HepG2 (cell line): ENCODE results near the gene IRF2. TPM values are rescaled to one million over a fixed set of nuclear protein-coding genes. Genes with fewer than 3 reads are reported as not detected.

Experiments used
- CC2D1A ChIP-seq: sonication (generic); formaldehyde crosslinking; IDR thresholded peaks from 2 replicates; pipeline ENCODE4 v1.8.1; 2023; ENCODE audit warnings: mild to moderate bottlenecking, missing genetic modification reagents
- HHEX ChIP-seq: IDR thresholded peaks from 2 replicates; pipeline ENCODE4 v1.6.1; 2016; ENCODE audit warnings: control low read depth
- MAFF ChIP-seq: IDR thresholded peaks from 2 replicates; pipeline ENCODE4 v1.6.1; 2011; ENCODE audit warnings: low read depth, low read length, improper control_type of control experiment
- POGZ ChIP-seq: sonication (generic); formaldehyde crosslinking; IDR thresholded peaks from 2 replicates; pipeline ENCODE4 v1.4.0; 2020; ENCODE audit warnings: mild to moderate bottlenecking, missing genetic modification reagents
- RBM22 ChIP-seq: fragments of 200-400 bp; formaldehyde crosslinking; optimal IDR thresholded peaks from 2 replicates; pipeline ENCODE3; 2017; ENCODE audit warnings: mild to moderate bottlenecking, low read length, moderate library complexity
- SMAD9 ChIP-seq: sonication (generic); formaldehyde crosslinking; IDR thresholded peaks from 2 replicates; pipeline ENCODE4 v1.5.1; 2020; ENCODE audit warnings: mild to moderate bottlenecking, missing genetic modification reagents
- TEAD2 ChIP-seq: sonication (generic); formaldehyde crosslinking; IDR thresholded peaks from 2 replicates; pipeline ENCODE4 v1.9.0; 2021; ENCODE audit warnings: missing genetic modification reagents
- YEATS2 ChIP-seq: sonication (generic); formaldehyde crosslinking; IDR thresholded peaks from 2 replicates; pipeline ENCODE4 v1.4.0; 2020; ENCODE audit warnings: missing genetic modification reagents, borderline replicate concordance
- ZNF34 ChIP-seq: sonication (generic); formaldehyde crosslinking; IDR thresholded peaks from 2 replicates; pipeline ENCODE4 v1.4.0; 2020; ENCODE audit warnings: mild to moderate bottlenecking, missing genetic modification reagents, borderline replicate concordance
- ZNF549 ChIP-seq: sonication (generic); formaldehyde crosslinking; IDR thresholded peaks from 2 replicates; pipeline ENCODE4 v1.5.0; 2020; ENCODE audit warnings: missing genetic modification reagents
- ZNF709 ChIP-seq: sonication (generic); formaldehyde crosslinking; IDR thresholded peaks from 2 replicates; pipeline ENCODE4 v1.5.0; 2020; ENCODE audit warnings: mild to moderate bottlenecking, missing genetic modification reagents
- ZNF816 ChIP-seq: sonication (generic); formaldehyde crosslinking; IDR thresholded peaks from 2 replicates; pipeline ENCODE4 v1.8.0; 2022; ENCODE audit warnings: missing genetic modification reagents, mild to moderate bottlenecking, borderline replicate concordance
- ZNF83 ChIP-seq: sonication (generic); formaldehyde crosslinking; IDR thresholded peaks from 2 replicates; pipeline ENCODE4 v1.4.0; 2020; ENCODE audit warnings: missing genetic modification reagents, mild to moderate bottlenecking, borderline replicate concordance
- ZSCAN29 ChIP-seq: sonication (generic); formaldehyde crosslinking; conservative IDR thresholded peaks from 2 replicates; pipeline ENCODE4 v1.4.0; 2020; ENCODE audit warnings: mild to moderate bottlenecking, missing genetic modification reagents
- polyA plus RNA-seq, 8 experiments: library from polyadenylated mRNA; depleted of rRNA in 3 of 8; stranded (reverse) in 7 of 8; unstranded in 1 of 8; fragments of >200 nt; fragmentation: Illumina TruSeq in 4 of 8; extraction: Trizol in 4 of 8; gene quantifications; 2 replicates each; pipeline versions ENCODE4 v1.2.1 to v1.2.3, GENCODE V29; 2011 to 2016; ENCODE audit warnings: low read depth in 4 of 8, missing spikeins in 1 of 8, mixed read lengths in 1 of 8; ENCODE audit not compliant: insufficient read depth in 1 of 8
- total RNA-seq, 5 experiments: library from RNA; depleted of rRNA; stranded (reverse); fragments of >200 nt; fragmentation: Illumina TruSeq; extraction: Trizol; gene quantifications; 2 replicates each; pipeline ENCODE4 v1.2.3, GENCODE V29; 2016; ENCODE audit warnings: low read depth in 1 of 5
- TF ChIP-seq, protein P1 (sequence below): sonication (generic); formaldehyde crosslinking; IDR thresholded peaks from 2 replicates; pipeline ENCODE4 v1.9.0; 2021; ENCODE audit warnings: missing genetic modification reagents, mild to moderate bottlenecking, borderline replicate concordance
- TF ChIP-seq, protein P2 (sequence below): sonication (generic); formaldehyde crosslinking; IDR thresholded peaks from 2 replicates; pipeline ENCODE4 v1.9.0; 2021; ENCODE audit warnings: missing genetic modification reagents, borderline replicate concordance
- TF ChIP-seq, protein P3 (sequence below): IDR thresholded peaks from 2 replicates; pipeline ENCODE4 v1.6.1; 2018; ENCODE audit warnings: missing genetic modification reagents
- TF ChIP-seq, protein P4 (sequence below): sonication (generic); formaldehyde crosslinking; IDR thresholded peaks from 2 replicates; pipeline ENCODE4 v1.5.0; 2020; ENCODE audit warnings: missing genetic modification reagents

Gene IRF2
- total and polyA plus RNA-seq, 2 of the 13 experiments (the other 11 are each of a cell fraction or from before 2014, with no cell fraction given) = 15.5 to 28.8 TPM

DNA sequence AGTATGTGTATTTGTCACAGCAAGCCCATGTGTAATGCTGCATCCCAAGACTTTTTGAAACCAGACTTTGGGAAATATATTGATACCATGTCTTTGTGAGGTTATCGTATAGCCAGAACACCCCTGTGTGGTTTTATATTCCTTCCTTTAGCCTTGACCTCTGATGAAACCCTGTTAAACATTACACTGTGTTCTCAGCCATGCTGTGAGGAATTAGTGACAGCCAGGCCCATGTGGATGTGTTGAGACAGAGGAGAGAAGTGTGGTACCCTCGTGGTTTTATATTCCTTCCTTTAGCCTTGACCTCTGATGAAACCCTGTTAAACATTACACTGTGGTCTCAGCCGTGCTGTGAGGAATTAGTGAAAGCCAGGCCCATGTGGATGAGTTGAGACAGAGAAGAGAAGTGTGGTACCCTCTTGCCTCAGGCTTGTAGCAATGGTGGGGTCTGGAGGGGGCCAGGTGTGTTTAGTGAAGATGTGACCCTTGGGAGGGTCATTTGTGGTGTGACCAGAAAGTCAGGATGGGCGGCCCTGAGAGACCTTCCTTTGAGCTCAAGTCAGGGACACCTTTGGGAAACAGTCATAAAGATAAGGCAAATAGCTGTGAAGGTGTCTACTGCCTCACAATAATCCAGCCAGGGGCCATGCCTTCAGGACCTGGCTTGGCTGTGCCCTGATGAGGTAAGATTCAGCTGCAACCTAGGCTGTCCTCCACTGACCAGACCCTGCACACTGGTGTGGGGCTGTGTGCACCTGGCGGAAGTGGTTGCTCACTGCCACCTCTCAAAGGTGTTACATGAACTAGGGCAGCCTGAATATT lies 110.0 kb downstream of the IRF2 start (continued):
- TF ChIP-seq HHEX (CRISPR knock-in tag) (peak; percentile 35; the same call in 1 of the 2 replicates), YEATS2 (CRISPR knock-in tag) (peak; percentile 64; the same call in 1 of the 2 replicates), RBM22 (no peak), ZNF34 (no peak), ZSCAN29 (0 out of 2 replicates have a peak, but pooled peaks have one; percentile 13), MAFF (no peak), TEAD2 (CRISPR knock-in tag) (no peak), CC2D1A (CRISPR knock-in tag) (no peak), ZNF83 (CRISPR knock-in tag) (no peak; the same call in 1 of the 2 replicates), ZNF709 (CRISPR knock-in tag) (0 out of 2 replicates have a peak, but pooled peaks have one; percentile 24), ZNF816 (CRISPR knock-in tag) (no peak), SMAD9 (no peak), ZNF549 (CRISPR knock-in tag) (no peak), POGZ (CRISPR knock-in tag) (peak; percentile 85)
- TF ChIP-seq, protein P1, sequence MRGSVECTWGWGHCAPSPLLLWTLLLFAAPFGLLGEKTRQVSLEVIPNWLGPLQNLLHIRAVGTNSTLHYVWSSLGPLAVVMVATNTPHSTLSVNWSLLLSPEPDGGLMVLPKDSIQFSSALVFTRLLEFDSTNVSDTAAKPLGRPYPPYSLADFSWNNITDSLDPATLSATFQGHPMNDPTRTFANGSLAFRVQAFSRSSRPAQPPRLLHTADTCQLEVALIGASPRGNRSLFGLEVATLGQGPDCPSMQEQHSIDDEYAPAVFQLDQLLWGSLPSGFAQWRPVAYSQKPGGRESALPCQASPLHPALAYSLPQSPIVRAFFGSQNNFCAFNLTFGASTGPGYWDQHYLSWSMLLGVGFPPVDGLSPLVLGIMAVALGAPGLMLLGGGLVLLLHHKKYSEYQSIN (CRISPR knock-in tag) = 0 out of 2 replicates have a peak, but pooled peaks have one; percentile 38
- TF ChIP-seq, protein P2, sequence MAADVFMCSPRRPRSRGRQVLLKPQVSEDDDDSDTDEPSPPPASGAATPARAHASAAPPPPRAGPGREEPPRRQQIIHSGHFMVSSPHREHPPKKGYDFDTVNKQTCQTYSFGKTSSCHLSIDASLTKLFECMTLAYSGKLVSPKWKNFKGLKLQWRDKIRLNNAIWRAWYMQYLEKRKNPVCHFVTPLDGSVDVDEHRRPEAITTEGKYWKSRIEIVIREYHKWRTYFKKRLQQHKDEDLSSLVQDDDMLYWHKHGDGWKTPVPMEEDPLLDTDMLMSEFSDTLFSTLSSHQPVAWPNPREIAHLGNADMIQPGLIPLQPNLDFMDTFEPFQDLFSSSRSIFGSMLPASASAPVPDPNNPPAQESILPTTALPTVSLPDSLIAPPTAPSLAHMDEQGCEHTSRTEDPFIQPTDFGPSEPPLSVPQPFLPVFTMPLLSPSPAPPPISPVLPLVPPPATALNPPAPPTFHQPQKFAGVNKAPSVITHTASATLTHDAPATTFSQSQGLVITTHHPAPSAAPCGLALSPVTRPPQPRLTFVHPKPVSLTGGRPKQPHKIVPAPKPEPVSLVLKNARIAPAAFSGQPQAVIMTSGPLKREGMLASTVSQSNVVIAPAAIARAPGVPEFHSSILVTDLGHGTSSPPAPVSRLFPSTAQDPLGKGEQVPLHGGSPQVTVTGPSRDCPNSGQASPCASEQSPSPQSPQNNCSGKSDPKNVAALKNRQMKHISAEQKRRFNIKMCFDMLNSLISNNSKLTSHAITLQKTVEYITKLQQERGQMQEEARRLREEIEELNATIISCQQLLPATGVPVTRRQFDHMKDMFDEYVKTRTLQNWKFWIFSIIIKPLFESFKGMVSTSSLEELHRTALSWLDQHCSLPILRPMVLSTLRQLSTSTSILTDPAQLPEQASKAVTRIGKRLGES (CRISPR knock-in tag) = peak; percentile 81; the same call in 1 of the 2 replicates
- TF ChIP-seq, protein P3, sequence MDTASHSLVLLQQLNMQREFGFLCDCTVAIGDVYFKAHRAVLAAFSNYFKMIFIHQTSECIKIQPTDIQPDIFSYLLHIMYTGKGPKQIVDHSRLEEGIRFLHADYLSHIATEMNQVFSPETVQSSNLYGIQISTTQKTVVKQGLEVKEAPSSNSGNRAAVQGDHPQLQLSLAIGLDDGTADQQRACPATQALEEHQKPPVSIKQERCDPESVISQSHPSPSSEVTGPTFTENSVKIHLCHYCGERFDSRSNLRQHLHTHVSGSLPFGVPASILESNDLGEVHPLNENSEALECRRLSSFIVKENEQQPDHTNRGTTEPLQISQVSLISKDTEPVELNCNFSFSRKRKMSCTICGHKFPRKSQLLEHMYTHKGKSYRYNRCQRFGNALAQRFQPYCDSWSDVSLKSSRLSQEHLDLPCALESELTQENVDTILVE = peak; percentile 82
- TF ChIP-seq, protein P4, sequence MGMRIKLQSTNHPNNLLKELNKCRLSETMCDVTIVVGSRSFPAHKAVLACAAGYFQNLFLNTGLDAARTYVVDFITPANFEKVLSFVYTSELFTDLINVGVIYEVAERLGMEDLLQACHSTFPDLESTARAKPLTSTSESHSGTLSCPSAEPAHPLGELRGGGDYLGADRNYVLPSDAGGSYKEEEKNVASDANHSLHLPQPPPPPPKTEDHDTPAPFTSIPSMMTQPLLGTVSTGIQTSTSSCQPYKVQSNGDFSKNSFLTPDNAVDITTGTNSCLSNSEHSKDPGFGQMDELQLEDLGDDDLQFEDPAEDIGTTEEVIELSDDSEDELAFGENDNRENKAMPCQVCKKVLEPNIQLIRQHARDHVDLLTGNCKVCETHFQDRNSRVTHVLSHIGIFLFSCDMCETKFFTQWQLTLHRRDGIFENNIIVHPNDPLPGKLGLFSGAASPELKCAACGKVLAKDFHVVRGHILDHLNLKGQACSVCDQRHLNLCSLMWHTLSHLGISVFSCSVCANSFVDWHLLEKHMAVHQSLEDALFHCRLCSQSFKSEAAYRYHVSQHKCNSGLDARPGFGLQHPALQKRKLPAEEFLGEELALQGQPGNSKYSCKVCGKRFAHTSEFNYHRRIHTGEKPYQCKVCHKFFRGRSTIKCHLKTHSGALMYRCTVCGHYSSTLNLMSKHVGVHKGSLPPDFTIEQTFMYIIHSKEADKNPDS (CRISPR knock-in tag) = no peak; the same call in 1 of the 2 replicates
